GM19035 (cell line): ENCODE data around the gene TEAD4.

ENCODE experiments used
- ATAC-seq: cut with Tn5 transposase; IDR thresholded peaks from one replicate; pipeline ENCODE4 v1.9.1; 2021; ENCODE audit not compliant: unreplicated experiment

Gene TEAD4

DNA sequence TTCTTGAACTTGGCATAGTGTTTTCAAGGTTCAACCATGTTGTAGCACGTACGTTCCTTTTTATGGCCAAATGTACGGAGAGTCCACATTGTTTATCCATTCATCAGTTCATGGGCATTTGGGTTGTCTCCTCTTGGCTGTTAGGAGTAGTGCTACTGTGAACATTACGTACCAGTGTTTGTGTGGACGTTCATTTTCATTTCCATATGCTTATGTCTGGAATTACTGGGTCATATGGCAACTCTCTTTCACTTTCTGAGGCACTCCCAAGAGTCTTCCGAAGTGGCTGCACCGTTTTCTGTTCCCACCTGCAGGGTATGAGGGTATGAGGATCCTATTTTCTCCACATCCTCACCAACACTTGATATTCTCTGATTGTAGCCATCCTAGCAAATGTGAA is 68.9 kb downstream of the TEAD4 start:
- no peak for ATAC-seq

DNA sequence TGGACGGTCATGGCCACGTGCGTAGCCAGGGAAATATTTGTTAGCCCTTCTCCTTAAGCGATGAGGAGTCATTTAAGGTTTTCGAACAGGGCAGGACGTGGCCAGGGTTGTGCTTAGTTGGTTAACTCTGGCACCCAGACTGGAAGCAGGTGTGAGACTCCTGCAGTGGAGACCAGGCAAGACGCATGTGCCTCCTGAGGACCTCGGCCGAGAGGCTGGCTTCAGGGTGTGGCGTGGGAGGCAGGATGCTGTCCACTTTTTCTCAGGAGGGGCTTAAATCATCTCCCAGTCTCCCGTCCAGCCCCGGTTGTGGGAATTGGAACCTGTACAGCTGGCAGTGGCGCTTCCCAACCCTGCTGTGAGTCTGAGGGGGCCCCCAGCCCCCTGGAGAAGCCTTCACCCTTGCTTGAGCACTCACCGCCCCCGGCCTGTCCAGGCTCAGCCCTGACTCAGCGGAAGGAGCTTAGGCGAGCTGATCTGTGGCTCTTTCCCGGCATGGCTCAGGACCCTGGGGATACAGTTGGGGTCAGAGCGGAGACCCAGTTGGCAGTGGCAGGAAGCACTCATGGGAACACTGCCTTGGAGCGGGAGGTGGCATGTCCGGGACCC is 71.7 kb downstream of the TEAD4 start:
- no peak for ATAC-seq

DNA sequence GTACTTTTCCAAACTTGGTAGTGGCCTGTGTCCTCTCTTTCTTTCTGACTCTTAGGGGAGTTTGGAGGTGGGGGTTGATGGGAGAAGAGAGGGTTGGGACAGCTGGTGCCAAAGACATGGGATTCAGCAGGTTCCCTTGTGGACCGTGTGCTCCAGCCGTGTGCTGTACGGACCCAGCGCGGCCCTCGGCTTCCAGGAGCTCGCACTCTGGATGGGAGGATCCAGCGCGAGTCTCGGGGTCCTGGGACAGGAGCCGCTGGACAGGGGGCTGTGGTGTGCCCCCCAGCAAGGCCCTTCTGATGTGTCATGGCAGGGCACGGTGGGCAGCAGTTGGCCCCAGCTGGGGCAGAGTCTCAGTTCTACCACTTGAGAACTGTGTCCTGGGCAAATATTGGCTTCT is 73.0 kb downstream of the TEAD4 start:
- ATAC-seq = no peak

DNA sequence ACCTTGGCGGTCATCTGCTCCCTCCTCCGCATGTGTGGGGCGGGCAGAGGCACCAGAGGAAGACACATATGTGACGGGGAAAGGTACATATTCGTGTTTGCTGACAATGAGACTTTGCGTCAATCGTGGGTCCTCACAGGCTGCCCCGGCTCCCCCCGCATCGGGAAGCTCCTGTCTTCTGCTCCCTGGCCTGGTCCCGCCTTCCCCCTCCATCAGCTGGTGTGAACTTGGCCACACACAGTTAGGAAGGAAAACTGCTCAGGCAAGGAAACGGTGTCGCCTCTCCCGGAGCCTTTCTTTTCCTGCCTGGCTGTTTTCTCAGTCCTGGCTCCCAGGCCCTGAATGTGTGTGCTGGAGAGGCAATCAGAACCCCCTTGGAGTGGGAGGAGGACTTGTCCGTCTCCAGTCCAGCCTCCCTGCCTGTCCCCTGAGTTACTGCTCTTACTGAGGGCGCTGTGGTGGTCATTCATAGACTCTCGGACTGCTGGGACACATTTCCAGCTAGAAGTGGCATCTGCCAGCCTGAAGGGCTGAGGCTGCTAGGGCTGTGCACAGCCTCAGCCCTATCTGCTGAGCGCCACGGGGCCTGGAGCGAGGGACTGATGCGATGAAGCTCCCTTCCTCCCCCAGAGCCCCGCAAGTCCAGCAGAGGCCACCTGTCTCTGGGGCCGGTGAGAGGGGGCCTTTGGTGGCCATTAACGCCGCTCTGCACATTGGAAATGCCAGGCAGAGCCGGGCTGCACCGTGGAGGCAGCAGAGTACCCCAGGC is 73.8 kb downstream of the TEAD4 start:
- no peak for ATAC-seq

DNA sequence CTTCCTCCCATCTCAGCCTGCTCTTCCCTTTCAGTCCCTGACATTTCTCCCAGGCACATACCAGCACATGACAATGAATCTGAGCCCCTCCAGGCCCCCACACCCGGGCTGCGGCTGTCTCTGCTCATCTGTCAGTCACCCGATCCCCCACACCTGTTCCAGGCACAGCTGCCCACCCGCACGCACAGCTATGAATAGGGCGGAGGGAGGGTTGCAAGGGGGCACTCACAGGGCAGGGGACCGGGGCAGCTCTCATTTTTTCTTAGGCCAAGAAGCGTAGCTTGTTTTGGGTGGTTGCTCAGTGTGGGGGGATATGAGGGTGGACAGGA is 74.3 kb downstream of the TEAD4 start:
- no peak for ATAC-seq

DNA sequence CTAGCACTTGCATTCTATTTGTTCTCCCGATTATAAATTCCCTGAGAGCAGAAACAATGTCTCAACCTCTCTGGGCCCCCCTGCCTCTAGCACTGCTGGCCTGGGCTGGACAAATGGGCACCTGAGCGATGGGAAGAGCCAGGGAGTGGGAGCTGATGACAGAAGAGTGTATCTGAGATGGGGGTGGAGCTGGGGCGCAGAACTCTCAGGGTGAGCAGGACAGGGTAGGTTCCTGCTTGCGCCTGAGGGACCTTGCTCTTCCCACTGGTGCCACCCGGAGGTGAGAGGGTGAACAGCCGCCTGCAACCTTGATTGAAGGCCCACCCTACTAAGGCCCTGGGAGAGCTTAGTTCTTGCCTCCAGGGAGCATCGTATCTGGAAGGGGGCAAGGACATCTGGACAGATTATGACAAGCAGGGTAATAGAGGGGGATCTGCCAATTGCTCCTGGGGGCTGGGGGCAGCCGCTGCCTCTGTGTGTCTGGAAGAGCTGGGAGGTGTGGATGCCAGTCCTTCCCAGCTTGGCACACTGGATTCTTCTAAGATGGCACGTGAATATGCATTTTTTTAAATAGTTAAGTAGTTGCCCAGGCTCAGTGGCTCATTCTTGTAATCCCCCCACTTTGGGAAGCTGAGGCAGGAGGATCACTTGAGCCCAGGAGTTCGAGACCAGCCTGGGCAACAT is 75.0 kb downstream of the TEAD4 start:
- peak; percentile 62 for ATAC-seq

DNA sequence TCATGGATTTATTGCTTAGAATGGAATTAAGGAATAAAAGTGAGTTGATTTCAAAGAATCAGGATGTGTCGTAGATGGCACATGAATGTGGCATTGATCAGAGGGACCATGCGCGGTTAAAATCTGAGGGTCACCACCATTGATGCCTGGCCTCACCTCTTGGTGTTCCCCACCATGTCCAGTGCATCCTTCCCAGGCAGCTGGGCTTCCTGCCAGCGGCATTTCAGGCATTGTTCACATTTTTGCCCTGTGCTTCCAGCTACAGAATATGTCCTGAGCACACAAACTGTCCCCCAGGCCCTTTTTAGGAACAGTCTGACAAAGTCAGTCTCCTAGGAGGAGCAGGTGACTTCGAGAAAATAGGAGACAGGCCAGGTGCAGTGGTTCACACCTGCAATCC is 76.0 kb downstream of the TEAD4 start:
- no peak for ATAC-seq

DNA sequence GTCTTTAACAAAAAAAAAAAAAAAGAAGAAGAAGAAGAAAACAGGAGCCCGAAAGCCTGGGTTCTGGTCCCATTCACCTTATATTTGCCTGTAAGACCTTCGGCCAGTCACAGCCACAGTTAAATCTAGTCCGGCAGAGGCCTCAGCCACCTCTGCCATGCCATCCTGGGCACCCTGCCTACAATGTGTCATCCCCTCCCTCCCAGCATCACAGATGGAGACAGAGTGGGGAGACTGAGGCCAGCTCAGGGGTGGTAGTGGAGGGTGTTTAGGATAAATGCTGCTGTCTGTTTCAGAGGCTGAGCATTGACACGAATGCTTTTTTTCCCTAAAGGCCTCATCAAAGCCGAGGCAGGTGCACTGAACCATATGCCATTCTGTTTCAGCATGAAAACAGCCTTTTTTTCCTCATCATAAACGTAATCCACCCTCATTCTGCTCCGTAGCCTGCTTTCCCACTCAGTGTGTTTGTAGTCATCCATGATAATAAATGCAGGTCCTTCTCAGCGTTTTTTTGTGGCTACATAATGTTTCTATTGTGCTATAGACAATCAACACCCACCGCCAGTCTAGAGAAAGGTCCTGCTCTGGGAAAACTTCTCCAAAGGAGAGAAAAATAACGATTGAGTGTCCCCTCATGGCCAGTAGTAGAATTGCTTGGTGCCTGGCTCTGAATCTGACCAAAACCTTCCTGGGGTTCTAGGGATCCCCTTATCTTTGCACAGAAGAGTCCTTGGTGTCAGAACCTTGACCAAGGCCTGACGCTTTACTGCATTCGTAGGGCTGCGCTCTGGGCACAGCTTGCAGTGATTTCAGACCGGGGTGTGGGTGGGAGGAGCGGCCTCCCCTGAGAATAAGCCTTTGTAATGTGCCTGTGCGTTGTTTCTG is 76.9 kb downstream of the TEAD4 start:
- no peak for ATAC-seq

DNA sequence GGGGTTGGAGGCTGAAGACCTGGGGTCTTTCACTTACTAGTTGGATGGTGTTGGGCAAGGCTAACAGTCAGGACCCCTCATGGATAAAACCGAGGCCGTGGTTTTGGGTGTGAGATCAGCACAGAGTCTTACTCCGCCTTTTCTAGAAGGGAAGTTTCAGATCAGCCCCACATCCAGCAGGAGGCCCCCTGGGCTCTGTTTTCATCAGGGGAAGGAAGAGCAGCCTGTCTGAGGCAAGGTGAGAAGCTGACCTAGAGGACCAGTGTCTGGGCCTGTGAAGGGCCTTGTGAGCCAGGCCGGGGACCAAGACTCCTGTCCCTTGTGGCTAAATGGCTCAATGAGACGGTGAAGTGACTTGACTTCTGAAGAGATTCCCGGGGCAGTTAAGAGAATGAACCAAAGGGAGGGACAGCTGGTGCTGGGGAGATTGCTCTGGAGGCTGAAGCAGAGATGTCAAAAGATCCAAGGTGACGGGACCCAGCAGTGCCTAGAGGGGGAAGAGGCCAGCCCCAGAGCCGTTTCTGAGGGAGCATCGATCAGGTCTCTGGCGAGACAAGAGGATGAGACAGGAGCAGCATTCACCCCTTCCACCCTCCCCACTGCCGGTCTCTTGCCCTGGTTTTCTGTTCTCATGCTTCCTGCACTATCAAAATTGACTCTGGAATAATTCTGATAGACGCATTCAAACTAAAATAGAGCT is 77.9 kb downstream of the TEAD4 start:
- no peak for ATAC-seq

DNA sequence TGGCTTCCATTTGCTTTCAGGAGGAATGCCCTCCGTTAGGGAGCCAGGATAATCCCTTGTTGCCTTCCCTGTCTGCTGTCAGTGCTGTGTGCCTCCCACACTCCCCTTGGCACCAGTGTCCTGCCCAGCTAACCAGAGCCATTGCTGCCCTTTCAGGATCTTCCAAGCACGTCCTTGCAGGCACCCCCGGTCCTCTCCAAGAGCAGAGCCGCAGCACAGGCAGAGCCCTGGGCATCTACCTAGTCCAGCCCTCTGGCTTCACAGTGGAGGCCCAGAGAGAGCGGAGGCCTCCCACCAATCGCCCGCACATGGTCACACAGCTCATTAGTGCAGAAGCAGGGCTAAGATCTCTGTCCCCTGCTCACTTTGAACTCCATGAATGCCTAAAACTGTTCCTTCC is 79.0 kb downstream of the TEAD4 start:
- no peak for ATAC-seq

DNA sequence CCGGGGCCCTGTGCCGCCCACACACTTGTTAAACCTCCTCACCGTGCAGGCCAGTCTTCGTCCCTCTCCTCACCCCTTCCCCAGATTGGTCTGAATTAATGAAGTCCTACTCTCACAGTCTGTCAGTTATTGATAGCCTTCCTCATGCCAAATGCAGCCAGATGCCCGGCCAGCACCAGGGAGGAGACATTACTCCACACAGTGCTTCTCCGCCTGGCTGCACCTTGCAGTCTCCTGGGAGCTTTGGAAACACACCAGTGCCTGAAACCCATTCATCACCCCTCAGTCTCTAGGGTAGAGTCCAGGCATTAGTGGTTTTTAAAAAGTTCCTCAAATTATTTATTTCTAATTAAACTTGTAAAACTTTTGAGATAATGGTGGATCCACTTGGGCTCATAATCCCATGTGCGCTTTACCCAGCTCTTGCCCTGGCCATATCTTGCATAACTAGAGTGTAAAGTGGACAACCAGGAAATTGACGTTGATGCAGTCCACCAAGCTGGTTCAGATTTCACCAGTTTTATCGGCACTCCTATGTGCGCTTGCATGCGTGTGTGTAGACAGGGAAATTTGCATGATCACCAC is 79.8 kb downstream of the TEAD4 start:
- no peak for ATAC-seq

DNA sequence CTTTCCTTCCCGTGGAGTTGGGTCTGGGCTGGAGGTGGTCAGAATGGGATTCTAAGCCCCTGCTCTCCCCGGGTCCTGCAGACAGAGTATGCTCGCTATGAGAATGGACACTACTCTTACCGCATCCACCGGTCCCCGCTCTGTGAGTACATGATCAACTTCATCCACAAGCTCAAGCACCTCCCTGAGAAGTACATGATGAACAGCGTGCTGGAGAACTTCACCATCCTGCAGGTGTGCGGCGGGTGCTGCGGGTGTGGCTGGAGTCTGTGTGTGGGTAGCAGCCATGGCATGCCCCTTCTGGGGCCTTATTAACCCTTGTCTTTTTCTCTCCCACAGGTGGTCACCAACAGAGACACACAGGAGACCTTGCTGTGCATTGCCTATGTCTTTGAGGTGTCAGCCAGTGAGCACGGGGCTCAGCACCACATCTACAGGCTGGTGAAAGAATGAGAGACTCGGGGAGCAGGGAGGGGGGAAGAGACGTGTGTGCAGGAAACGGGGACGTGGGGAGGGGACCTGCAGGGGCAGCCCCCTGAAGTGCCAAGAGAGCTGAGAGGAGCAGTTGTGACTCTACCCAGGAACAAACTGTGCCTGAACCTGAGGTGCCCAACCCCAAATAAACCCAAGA is 80.9 kb downstream of the TEAD4 start:
- ATAC-seq = no peak

DNA sequence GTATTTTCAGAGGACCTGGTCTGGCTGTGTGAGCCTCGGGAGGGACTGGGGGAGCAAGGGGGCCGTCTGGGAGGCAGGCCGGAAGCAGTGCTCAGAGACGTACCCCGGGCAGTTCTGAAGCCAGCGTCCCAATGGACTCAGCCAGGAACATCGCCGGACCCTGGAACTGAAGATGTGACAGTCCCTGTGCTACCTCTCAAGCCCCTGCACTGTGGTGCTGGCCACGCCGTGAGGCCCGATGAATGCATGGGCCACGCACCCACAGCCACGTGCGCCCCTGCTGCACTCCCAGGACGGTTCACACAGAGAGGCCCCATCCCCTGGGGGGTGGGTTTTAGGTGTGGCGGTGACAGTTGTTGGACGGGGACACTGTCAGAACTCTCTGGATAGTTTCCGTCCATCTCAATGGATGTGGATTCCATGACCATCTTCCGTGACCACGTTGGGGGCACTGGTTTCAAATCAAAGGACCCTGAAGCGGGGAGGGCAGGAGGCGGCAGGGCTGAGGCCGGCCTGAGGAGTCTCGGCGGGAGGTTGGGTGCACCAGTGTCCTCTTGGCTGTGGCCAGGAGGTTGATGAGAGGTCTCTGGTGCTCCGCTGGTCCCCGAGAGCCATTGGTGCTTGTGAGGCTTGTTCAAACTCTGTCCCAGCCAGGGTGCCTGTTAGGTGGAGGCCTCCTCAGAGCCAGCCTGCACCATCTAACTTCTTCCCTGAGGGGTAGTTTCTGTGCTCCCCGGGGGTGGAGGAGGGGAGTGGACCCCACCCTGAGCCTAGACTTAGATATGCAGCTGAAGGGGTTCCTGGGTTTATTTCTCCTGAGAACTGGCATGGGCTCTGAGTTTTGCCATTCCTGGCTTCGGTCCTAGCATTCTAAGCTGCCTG is 81.7 kb downstream of the TEAD4 start:
- no peak for ATAC-seq

DNA sequence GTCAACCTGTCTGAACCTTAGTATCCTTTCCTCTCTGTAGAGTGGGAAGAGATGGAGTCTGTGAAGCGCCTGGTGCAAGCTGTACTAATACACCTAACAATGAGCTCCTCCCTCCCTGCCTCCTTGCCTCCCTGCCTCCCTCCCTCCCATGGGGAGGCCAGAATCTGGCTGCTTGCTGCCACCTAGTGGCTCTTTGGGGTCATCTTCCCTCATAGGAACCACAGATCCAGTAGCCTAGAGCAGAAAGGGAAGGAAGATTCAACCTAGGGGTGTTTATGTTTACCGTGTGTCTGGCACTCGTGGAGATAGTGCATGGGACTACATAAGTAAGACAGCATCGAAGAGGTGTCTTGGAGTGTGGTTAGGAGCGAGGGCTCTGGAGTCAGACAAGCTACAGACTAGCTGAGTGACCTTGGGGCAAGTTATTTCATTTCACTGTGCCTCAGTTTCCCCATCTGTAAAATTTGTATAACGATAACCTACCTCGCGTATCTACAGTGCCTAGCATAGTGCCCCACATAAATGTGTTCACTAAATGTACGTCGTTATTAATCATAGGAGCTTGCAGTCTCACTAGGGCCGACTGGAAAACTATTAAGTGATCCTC is 82.5 kb downstream of the TEAD4 start:
- no peak for ATAC-seq

DNA sequence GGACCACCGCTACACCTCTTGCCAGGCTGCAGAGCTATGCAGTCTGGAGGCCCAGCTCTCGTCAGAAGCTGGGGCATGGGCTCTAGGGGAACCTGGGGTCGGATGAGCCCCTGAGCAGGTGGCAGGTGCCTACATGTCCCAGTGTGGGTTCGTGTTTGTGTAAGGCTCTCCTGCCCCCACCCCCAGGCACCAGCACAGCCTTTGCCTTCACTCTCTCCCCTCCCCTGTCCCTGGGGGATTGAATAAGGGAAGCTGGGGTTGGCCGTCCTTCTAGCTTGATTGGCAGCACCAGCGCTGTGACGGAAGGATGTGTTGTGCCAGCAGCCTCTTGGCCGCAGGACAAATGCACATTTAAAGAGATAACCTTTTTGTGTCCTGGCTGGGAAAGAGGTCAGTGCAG is 83.2 kb downstream of the TEAD4 start:
- no peak for ATAC-seq

DNA sequence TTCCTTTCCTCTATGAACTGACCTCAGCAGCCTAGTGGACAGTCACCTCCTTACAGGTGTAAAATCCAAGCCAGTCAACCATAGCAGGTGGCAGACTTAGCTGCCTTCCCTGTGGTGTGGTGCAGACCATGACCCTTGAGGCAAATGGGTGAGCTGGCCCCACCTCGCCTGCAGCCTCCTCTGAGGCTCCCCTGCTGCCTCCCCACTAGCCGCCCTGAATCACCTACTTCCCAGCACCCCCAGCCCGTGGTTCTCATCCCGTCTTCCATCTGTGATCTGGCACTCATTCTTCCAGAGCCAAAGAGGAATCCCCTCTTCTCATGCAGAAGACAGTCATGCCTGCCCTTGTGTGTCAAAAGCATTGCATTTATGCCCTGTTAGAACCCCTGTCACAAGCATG is 83.6 kb downstream of the TEAD4 start:
- ATAC-seq = no peak

DNA sequence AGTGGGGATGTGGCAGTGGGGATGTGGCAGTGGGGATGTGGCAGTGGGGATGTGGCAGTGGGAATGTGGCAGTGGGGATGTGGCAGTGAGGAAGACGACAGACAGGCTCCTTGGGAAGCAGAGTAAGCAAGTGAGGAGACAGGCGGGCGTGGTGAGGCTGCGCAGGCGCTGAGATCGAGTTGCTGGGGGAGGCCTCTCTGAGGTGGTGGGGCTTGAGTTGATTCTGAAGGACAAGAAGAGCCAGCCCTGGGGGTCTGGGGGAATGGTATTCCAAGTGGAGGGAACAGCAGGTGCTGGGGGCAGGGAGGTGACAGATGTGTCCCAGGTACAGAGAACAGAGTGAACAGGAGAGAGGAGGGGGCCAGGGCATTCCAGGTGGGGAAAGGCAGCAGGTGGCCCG is 84.2 kb downstream of the TEAD4 start:
- ATAC-seq = no peak

DNA sequence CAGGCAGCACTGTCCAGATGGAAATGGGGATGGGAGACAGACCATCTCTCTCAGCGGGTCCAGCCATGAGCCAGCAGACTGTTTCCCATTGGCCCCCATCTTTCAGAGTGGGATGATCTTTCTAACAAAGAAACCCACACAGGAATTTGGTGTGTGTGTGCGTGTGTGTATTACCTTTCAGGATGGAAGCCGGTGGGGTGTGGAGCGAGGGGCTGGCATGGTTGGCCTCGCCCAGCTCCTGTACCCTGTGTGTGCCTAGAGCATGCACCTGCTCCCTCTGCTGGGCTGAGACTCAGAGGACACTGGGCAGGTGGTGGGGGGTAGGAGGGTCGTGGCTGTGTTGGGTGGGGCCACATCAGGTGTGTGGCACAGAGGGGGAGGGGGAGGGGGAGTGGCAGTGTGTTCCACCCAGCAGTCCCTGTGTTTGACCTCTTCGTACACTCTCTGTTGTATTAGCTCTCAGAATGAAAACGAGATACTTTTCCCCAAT is 85.0 kb downstream of the TEAD4 start:
- ATAC-seq = no peak

DNA sequence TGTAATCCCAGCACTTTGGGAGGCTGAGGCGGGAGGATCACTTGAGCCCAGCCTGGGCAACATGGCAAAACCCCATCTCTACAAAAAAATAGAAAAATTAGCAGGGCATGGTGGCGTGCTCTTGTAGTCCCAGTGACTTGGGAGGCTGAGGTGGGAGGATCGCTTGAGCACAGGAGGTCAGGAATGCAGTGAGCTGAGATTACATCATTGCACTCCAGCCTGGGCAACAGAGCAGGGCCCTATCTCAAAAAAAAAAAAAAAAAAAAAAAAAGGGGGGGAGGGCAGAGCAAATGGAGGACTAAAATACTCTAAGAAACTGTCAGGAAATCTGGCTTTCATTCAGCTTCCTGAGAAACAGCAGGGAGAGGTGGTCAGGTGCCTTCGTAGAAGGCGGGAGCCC is 86.3 kb downstream of the TEAD4 start:
- ATAC-seq = no peak
